ENCODE data around the gene CFAP298.
"Not testable (repeated sequence)": the region's sequence is repeated elsewhere in the genome, so short reads cannot be mapped to it uniquely, and the experiment has no call there.

CFAP298 gene

DNA sequence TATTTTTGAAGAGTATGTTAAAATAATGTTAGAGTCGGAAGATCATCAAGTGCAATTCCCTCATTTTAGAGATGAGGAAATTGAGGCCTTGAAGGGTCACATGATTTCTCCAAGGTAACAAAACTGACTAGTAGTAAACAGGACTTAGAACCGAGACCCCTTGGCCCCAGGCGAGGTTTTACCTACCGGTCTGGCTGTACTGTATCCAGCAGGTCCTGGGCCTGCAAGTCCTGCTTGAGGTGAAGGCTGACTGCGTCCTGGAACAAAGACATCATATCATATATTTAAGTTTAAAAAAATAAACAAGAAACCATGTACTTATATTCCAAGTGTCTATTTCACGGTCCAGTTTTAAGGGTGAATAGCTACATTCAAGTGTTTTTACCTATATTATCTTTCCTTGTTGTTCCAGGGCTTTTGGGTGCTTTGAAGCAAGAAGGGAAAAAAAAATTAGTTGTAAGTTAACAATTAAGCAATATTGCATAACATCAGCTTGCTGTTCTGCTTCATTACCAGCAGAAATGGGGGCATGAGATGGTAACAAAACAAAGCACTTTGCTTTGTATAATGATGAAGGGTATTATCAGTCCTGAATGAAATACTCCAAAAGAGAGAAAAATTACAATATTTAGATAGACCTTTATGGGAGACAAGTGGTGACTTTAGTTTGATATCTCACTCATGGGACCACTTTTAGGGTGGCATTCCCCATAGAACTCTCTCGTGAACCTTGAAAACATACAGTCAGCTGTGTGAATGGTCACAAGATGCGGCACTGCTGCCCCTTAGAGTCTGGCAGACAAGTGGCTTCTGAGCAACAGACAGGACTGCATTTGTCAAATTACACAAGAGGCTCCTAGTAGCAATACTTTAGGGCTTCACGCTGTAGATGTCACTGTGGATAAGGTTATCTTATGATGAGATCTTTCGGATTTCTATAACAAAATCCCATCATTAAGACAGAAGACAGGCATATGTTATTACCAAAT is 29.8 kb upstream of the CFAP298 start:
- TF ChIP-seq, protein P1, sequence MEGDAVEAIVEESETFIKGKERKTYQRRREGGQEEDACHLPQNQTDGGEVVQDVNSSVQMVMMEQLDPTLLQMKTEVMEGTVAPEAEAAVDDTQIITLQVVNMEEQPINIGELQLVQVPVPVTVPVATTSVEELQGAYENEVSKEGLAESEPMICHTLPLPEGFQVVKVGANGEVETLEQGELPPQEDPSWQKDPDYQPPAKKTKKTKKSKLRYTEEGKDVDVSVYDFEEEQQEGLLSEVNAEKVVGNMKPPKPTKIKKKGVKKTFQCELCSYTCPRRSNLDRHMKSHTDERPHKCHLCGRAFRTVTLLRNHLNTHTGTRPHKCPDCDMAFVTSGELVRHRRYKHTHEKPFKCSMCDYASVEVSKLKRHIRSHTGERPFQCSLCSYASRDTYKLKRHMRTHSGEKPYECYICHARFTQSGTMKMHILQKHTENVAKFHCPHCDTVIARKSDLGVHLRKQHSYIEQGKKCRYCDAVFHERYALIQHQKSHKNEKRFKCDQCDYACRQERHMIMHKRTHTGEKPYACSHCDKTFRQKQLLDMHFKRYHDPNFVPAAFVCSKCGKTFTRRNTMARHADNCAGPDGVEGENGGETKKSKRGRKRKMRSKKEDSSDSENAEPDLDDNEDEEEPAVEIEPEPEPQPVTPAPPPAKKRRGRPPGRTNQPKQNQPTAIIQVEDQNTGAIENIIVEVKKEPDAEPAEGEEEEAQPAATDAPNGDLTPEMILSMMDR (IDR thresholded peaks at IDR 0.05; ENCODE audit: extremely low read depth, missing control alignments), result no peak
- no peak for DNase-seq (ENCODE audit: low spot score)

DNA sequence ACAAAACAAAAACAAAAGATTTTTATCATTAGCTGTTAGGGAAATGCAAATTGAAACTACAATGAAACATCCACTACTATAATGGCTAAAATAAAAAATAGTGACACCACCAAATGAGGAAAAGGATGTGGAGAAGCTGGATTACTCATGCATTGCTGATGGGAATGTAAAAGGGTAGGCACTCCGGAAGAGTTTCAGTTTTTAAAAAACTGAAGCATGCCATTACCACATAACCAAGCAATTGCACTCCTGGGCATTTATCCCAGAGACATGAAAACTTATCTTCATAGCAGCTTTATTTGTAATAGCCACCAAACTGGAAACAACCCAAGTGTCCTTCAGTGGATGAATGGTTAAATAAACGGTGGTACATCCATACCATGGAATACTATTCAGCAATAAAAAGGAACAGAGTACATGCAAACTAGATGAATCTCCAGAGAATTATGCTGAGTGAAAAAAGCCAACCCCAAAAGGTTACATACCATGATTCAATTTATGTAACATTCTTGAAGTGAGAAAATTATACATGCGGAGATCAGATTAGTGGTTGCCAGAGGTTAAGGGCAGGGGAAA is 14.5 kb upstream of the CFAP298 start:
- no peak for DNase-seq (ENCODE audit: low spot score)
- TF ChIP-seq, protein P1 (IDR thresholded peaks at IDR 0.05; ENCODE audit: extremely low read depth, missing control alignments), result no peak

DNA sequence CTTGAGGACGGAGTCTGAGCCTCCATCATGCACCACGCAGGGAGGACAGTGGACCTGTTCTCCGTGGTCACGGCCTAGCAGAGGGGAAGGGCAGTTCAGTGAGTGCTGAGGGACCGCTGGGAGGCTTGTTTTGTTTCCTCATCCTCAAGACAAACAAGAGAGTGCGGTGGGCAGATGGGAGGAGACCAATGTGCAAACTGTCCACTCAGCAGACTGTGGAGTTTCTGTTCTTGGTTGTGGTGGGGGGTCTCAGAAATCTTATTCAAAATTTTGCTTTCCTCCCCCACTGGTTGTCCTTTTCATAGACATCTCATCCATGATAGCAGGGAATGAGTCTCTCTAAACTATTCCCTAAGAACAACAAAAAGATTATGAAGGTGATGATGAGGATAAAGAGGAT is 6.0 kb upstream of the CFAP298 start:
- DNase-seq (ENCODE audit: low spot score), result not testable (repeated sequence)

- TF ChIP-seq, protein P1 (IDR thresholded peaks at IDR 0.05; ENCODE audit: extremely low read depth, missing control alignments), result no peak
- DNase-seq (ENCODE audit: low spot score), result no peak
Observed at GRCh38 chr21:32613436-32614043, 1.4 kb upstream of the CFAP298 start.

GRCh38 chr21:32612999-32613337 is 791 bp upstream of the CFAP298 start:
- DNase-seq (ENCODE audit: low spot score), result no peak
- TF ChIP-seq, protein P1 (IDR thresholded peaks at IDR 0.05; ENCODE audit: extremely low read depth, missing control alignments), result no peak

DNA sequence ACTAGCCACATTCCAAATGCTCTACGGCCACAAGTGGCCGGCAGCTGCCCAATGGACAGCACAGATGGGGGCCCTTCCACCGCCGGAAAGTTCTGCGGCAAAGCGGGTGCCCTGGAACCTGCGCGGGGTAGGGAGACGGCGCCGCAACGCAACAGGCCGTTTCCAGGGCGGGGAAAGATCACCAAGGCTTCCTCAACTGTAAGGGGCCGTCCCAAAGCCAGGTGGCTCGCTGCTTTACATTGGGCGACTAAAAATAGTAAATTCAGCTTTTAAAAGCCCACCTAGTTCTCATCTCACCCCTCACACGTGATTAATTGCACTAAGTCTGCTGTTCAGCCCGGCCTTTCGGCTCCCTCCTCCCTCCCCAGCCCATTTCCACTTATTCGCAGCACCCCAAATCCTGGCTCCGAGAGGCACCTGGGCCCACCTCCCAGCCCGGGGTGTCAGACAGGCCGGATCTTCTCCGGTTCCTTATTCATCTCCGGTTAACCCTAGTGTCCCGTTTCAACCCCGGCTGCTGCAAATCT is 643 bp downstream of the CFAP298 start:
- peak; percentile 49 for DNase-seq (ENCODE audit: low spot score)
- TF ChIP-seq, protein P1 (IDR thresholded peaks at IDR 0.05; ENCODE audit: extremely low read depth, missing control alignments), result no peak

DNA sequence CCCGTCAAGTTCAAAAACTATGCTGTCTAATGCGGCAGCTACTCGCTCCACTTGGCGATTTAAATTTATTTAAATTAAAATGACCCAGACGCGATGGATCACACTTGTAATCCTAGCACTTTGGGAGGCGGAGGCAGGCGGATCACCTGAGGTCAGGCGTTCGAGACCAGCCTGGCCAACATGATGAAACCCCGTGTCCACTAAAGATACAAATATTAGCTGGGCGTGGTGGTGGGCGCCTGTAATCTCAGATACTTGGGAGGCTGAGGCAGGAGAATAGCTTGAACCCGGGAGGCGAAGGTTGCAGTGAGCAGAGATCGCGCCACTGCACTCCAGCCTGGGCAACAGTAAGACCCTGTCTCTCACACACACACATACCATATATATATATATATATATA is 1.2 kb downstream of the CFAP298 start:
- DNase-seq (ENCODE audit: low spot score), result not testable (repeated sequence)

GRCh38 chr21:32608851-32609250 is 3.3 kb downstream of the CFAP298 start:
- no peak for DNase-seq (ENCODE audit: low spot score)
- TF ChIP-seq, protein P1 (IDR thresholded peaks at IDR 0.05; ENCODE audit: extremely low read depth, missing control alignments), result no peak
